ENCODE measurements around the gene SLC47A2. TPM values are rescaled to one million over a fixed set of nuclear protein-coding genes. Genes with fewer than 3 reads are reported as not detected.

SLC47A2 gene
- total RNA-seq, 1 donor, result not detected

DNA sequence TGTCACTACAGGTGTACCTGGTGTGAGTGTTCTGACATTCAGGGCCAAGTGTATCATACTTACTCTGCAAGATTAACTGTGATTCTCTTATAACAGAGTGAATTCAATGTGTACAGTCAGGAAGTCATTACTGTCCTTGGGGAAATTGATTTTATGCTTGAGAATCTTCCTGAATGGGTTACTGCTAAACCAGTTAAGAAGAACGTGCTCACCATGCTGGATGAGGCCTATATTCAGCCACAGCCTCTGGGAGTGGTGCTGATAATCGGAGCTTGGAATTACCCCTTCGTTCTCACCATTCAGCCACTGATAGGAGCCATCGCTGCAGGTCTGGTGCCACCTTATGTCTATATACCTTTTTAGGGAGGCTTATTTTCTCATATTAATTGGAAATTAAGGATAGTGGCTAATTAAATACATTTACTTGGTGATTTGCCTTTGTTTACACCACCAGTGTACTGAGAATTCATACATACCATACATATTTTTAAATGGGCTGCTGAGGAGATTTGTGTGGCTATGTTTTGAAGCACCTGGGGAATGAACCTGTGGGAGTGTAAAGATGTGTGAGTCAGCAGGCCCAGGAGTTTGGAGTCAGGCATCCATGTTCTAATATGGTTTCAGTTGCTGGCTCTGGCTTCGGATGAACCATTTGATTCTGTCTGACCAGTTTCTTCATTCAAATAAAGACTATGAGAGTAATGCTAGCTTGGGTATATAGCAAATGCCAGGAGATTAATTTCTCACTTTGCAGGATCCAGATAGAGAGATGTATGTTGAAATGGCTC is 64.7 kb downstream of the SLC47A2 start:
- TF ChIP-seq, protein P1, sequence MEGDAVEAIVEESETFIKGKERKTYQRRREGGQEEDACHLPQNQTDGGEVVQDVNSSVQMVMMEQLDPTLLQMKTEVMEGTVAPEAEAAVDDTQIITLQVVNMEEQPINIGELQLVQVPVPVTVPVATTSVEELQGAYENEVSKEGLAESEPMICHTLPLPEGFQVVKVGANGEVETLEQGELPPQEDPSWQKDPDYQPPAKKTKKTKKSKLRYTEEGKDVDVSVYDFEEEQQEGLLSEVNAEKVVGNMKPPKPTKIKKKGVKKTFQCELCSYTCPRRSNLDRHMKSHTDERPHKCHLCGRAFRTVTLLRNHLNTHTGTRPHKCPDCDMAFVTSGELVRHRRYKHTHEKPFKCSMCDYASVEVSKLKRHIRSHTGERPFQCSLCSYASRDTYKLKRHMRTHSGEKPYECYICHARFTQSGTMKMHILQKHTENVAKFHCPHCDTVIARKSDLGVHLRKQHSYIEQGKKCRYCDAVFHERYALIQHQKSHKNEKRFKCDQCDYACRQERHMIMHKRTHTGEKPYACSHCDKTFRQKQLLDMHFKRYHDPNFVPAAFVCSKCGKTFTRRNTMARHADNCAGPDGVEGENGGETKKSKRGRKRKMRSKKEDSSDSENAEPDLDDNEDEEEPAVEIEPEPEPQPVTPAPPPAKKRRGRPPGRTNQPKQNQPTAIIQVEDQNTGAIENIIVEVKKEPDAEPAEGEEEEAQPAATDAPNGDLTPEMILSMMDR (IDR thresholded peaks at IDR 0.05; ENCODE audit: insufficient read depth, low read length), result no peak
- no peak overlapping the region for H3K4me3 ChIP-seq (ENCODE audit: low read depth, low read length)
- no peak for DNase-seq (ENCODE audit: low read depth)

- DNase-seq (ENCODE audit: low read depth), result no peak
- TF ChIP-seq, protein P1 (IDR thresholded peaks at IDR 0.05; ENCODE audit: insufficient read depth, low read length), result no peak
- no peak overlapping the region for H3K4me3 ChIP-seq (ENCODE audit: low read depth, low read length)
Observed at GRCh38 chr17:19650826-19651225, 65.6 kb downstream of the SLC47A2 start.

GRCh38 chr17:19649274-19649541 is 67.2 kb downstream of the SLC47A2 start:
- TF ChIP-seq, protein P1 (IDR thresholded peaks at IDR 0.05; ENCODE audit: insufficient read depth, low read length), result no peak

GRCh38 chr17:19648475-19649273 is 67.7 kb downstream of the SLC47A2 start, which contains the start of gene ALDH3A2:
Gene ALDH3A2 (plus strand): TSS chr17:19648751. CDS start chr17:19648972, 221 bp downstream.
- DNase-seq (ENCODE audit: low read depth), result peak; percentile 91
- TF ChIP-seq, protein P1 (IDR thresholded peaks at IDR 0.05; ENCODE audit: insufficient read depth, low read length), result peak; percentile 36

More at GRCh38 chr17:19649274-19649541, 67.2 kb downstream of the SLC47A2 start:
- peak overlapping the region; percentile 84 for H3K4me3 ChIP-seq (ENCODE audit: low read depth, low read length)
- no peak for DNase-seq (ENCODE audit: low read depth)

DNA sequence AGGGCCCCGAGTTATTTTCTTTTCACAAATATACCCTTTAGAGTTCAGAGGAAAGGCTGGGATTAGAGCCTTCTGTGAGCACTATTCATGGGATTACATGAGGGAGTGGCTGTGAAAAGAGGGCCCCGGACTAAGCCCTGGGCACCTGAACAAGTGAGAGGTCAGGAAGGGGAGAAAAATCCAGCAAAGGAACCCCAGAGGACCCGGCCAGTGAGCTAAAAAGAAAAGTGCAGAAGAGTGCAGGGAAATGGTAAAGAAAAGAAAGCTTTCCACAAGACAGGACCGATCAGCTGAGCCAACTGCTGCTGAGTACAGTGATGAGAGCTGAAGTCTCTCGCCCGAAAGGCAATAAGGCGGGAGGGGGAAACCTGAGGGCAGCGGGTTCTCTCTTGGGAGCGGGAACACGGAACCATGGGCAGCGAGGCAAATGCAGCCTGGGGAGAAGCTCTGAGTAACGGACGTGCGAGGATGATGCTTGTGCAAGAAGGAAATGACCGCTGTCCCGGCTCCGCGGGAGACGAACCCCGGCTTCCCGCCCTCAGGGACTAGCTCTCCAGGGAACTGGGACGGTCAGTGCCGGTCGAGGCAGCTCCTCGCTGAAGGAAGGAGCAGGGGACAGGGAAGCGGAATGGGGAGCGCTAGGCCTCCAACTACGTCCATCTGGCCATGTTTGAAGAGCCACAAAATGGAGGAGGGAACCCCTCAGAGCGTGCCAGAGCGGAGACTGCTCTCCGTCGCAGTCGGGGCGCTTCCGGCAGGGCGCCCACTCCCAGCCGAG is 68.5 kb downstream of the SLC47A2 start:
- peak overlapping the region; percentile 84 for H3K4me3 ChIP-seq (ENCODE audit: low read depth, low read length)
- DNase-seq (ENCODE audit: low read depth), result peak; percentile 73
- TF ChIP-seq, protein P1 (IDR thresholded peaks at IDR 0.05; ENCODE audit: insufficient read depth, low read length), result no peak

More at GRCh38 chr17:19648475-19649273, 67.7 kb downstream of the SLC47A2 start, which contains the start of gene ALDH3A2:
- peak within 1 kb of the TSS; percentile 84 for H3K4me3 ChIP-seq (ENCODE audit: low read depth, low read length)

All from fibroblast of the aortic adventitia (primary cell).